PFSK-1 (cell line): ENCODE measurements around the gene SCUBE1.

Experiments used
- FOXP2 ChIP-seq: optimal IDR thresholded peaks from 2 replicates; pipeline ENCODE3; 2011; ENCODE audit warnings: borderline replicate concordance, control low read depth, inconsistent platforms; ENCODE audit not compliant: insufficient read depth; ENCODE audit errors: extremely low read length, extremely low read depth
- POLR2AphosphoS5 ChIP-seq: IDR thresholded peaks from 2 replicates; pipeline ENCODE4 v1.6.1; 2012; ENCODE audit warnings: low read depth, mild to moderate bottlenecking, control low read depth, low read length, moderate library complexity
- REST ChIP-seq, 2 experiments: IDR thresholded peaks; 2 replicates each; pipeline versions ENCODE4 v1.6.1 to v1.8.0; 2011 to 2012; ENCODE audit warnings: low read depth in 2 of 2, low read length in 2 of 2, control low read depth in 1 of 2, inconsistent platforms in 1 of 2, mild to moderate bottlenecking in 1 of 2, moderate library complexity in 1 of 2; ENCODE audit not compliant: insufficient read depth in 1 of 2
- TAF1 ChIP-seq: IDR thresholded peaks from 2 replicates; pipeline ENCODE4 v1.6.1; 2012; ENCODE audit warnings: low read length, control low read depth, borderline replicate concordance; ENCODE audit not compliant: insufficient read depth

DNA sequence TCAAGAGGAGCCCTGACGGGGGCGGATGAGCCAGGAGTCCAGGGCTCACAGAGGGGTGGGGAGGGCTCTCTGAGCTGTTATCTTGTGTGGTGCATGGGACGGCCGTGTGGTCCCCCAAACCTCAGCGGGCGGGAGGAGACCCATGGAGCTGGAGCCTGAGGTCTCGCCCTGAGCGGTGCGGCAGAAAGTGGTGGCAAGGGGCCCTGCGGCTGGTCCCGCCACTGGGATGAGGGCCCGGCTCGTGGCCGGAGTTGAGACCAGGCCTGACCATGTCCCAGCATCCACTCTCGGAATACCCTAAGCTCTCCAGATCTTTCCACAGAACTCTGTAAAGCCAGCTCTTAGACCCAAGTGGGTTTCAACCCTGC lies 133.7 kb downstream of the SCUBE1 start:
- TF ChIP-seq POLR2AphosphoS5 (no peak), FOXP2 (no peak), REST (IDR thresholded peaks at IDR 0.05; ENCODE audit: insufficient read depth in 1 of 2, low read depth in 2 of 2, low read length in 2 of 2) (no peak), TAF1 (no peak)
